ENCODE measurements around the gene SF3A1. TPM values are rescaled to one million over a fixed set of nuclear protein-coding genes. Genes with fewer than 3 reads are reported as not detected.

Gene SF3A1
- total and polyA plus RNA-seq, 2 of the 13 experiments (the other 11 are each of a cell fraction or from before 2014, with no cell fraction given) = 10.0 to 22.0 TPM

GRCh38 chr22:30289141-30289979, 67.3 kb downstream of the SF3A1 start, which contains the start of gene CASTOR1 (continued):
- TF ChIP-seq JDP2 (CRISPR knock-in tag; IDR thresholded peaks at IDR 0.05; ENCODE audit: borderline replicate concordance) (no peak), ZNF574 (CRISPR knock-in tag; IDR thresholded peaks at IDR 0.05) (peak; percentile 3; the same call in 1 of the 2 replicates), PBX3 (CRISPR knock-in tag; IDR thresholded peaks at IDR 0.05; ENCODE audit: borderline replicate concordance) (no peak), GATAD2A (CRISPR knock-in tag; IDR thresholded peaks at IDR 0.05) (no peak), ZNF232 (CRISPR knock-in tag; IDR thresholded peaks at IDR 0.05; ENCODE audit: borderline replicate concordance) (no peak), PAWR (CRISPR knock-in tag; IDR thresholded peaks at IDR 0.05; ENCODE audit: borderline replicate concordance) (no peak), ZSCAN20 (CRISPR knock-in tag; IDR thresholded peaks at IDR 0.05; ENCODE audit: borderline replicate concordance) (0 out of 2 replicates have a peak, but pooled peaks have one; percentile 7), PPARG (CRISPR knock-in tag; conservative IDR thresholded peaks at IDR 0.05) (no peak), ZFY (CRISPR knock-in tag; IDR thresholded peaks at IDR 0.05) (peak; percentile 83), ZNF513 (CRISPR knock-in tag; conservative IDR thresholded peaks at IDR 0.05) (no peak), DR1 (CRISPR knock-in tag; IDR thresholded peaks at IDR 0.05) (no peak), ZNF343 (CRISPR knock-in tag; IDR thresholded peaks at IDR 0.05) (no peak), RNF2 (conservative IDR thresholded peaks at IDR 0.05; ENCODE audit: low read depth) (0 out of 2 replicates have a peak, but pooled peaks have one; percentile 21), IKZF5 (CRISPR knock-in tag; IDR thresholded peaks at IDR 0.05) (0 out of 2 replicates have a peak, but pooled peaks have one; percentile 16), CEBPB (IDR thresholded peaks at IDR 0.05; ENCODE audit: borderline replicate concordance, low read depth, low read length) (no peak), SIX1 (CRISPR knock-in tag; IDR thresholded peaks at IDR 0.05; ENCODE audit: borderline replicate concordance) (no peak), SRY (CRISPR knock-in tag; IDR thresholded peaks at IDR 0.05) (0 out of 2 replicates have a peak, but pooled peaks have one; percentile 26), FOXO1 (CRISPR knock-in tag; IDR thresholded peaks at IDR 0.05) (no peak), ZNF709 (CRISPR knock-in tag; IDR thresholded peaks at IDR 0.05) (no peak), ZSCAN29 (CRISPR knock-in tag; conservative IDR thresholded peaks at IDR 0.05) (peak; percentile 9; the same call in 1 of the 2 replicates), ATF3 (CRISPR knock-in tag; IDR thresholded peaks at IDR 0.05) (no peak), ERF (CRISPR knock-in tag; IDR thresholded peaks at IDR 0.05) (peak; percentile 46; the same call in 1 of the 2 replicates), TARDBP (CRISPR knock-in tag; IDR thresholded peaks at IDR 0.05) (no peak), MYC (CRISPR knock-in tag; IDR thresholded peaks at IDR 0.05; ENCODE audit: borderline replicate concordance) (peak; percentile 51; the same call in 1 of the 2 replicates)
